Testis (tissue), 2 donors: ENCODE results near the gene TRRAP.

Experiments
- POLR2A ChIP-seq: fragments of 450-650 bp; IDR thresholded peaks from one replicate; pipeline ENCODE4 v1.6.1; 2017; ENCODE audit warnings: antibody characterized with exemption, mild to moderate bottlenecking, moderate library complexity
- TF ChIP-seq, protein P1 (sequence below), 3 experiments: fragments of 450-650 bp in 2 of 3; fragments of 200-600 bp in 1 of 3; sonication (generic) in 1 of 3; IDR thresholded peaks; one replicate each; pipeline ENCODE4 v1.5.1; 2016 to 2019; ENCODE audit warnings: antibody characterized with exemption in 3 of 3, mild to moderate bottlenecking in 2 of 3, moderate library complexity in 1 of 3

DNA sequence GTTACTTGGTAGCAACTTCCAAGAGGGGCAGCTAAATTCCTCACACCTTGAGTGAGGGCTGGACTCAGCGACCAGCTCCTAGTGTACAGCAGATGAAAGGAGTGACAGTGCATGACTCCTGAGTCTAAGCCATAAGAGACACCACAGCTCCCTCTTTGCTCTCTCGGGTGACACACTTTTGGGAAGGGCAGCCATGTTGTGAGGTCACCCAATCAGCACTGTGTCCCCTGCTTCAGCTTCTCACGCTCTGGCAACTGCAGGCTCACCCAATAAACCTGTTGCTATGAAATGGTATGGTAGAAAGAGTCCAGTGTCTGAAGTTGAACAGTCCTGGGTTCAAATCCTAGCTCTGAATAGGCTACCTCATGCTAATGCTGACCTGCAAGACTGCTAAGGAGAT lies 29.4 kb upstream of the TRRAP start:
- TF ChIP-seq, protein P1, sequence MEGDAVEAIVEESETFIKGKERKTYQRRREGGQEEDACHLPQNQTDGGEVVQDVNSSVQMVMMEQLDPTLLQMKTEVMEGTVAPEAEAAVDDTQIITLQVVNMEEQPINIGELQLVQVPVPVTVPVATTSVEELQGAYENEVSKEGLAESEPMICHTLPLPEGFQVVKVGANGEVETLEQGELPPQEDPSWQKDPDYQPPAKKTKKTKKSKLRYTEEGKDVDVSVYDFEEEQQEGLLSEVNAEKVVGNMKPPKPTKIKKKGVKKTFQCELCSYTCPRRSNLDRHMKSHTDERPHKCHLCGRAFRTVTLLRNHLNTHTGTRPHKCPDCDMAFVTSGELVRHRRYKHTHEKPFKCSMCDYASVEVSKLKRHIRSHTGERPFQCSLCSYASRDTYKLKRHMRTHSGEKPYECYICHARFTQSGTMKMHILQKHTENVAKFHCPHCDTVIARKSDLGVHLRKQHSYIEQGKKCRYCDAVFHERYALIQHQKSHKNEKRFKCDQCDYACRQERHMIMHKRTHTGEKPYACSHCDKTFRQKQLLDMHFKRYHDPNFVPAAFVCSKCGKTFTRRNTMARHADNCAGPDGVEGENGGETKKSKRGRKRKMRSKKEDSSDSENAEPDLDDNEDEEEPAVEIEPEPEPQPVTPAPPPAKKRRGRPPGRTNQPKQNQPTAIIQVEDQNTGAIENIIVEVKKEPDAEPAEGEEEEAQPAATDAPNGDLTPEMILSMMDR (IDR thresholded peaks at IDR 0.05) = no peak
- TF ChIP-seq POLR2A = no peak
